HG02759 (cell line): ENCODE data around the gene DNAJB6.

Experiments used
- ATAC-seq: cut with Tn5 transposase; IDR thresholded peaks from one replicate; pipeline ENCODE4 v1.9.1; 2021; ENCODE audit warnings: mild to moderate bottlenecking, moderate library complexity; ENCODE audit not compliant: unreplicated experiment

DNAJB6 gene

DNA sequence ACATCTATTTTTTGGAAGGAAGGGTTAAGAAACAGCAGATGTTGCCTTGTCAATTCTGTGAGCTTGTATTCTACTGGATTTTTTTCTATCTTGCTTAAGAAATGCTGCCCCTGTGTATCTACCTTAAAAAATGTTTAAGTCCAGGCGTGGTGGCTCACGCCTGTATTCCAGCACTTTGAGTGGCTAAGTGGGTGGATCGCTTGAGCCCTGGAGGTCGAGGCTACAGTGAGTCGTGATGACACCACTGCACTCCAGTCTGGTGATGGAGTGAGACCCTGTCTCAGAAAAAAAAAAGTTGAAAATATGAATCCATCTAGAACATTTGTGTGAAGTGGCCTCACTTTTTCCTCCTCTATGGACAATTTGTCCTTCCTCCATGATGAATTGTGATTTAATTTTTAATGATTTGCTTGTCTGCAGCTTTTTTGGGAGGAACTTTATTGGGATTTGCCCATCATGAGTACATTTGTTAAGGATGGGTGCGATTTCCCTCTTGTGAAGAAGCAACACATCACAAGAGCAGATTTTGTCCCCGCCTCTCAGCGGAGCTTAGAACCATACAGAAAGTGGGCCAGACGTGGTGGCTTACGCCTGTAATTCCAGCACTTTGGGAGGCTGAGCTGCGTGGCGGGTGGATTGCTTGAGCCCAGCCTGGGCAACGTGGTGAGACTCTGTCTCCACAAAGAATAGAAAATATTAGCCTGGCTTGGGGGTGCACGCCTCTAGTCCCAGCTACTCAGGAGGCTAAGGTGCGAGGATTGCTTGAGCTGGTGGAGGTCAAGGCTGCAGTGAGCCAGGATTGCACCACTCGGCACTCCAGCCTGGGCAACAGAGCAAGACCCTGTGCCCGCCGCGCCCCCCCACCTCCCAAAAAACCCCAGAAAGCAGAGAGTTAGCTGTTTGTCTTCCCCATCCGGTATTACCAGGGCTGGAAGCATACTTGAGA is 57.7 kb downstream of the DNAJB6 start:
- ATAC-seq = no peak

DNA sequence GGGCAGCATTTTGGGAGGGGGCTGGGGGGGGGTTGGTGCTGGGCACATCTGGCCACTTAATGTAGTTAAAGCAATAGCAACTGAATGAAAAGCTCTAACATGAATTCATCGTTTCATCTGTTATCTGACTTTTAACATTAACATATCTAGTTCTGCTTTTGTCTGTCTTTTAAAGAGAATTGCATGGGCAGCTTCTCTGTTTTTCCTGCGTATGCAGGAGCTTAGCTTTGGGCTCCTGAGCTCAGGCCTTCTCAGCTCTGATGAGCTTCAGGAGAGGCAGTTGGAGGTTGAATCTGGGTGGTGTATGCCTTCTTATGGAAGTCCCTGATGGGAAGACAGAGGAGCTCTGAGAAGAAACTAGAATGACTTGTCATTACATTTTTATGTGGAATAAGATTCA is 58.4 kb downstream of the DNAJB6 start:
- no peak for ATAC-seq

DNA sequence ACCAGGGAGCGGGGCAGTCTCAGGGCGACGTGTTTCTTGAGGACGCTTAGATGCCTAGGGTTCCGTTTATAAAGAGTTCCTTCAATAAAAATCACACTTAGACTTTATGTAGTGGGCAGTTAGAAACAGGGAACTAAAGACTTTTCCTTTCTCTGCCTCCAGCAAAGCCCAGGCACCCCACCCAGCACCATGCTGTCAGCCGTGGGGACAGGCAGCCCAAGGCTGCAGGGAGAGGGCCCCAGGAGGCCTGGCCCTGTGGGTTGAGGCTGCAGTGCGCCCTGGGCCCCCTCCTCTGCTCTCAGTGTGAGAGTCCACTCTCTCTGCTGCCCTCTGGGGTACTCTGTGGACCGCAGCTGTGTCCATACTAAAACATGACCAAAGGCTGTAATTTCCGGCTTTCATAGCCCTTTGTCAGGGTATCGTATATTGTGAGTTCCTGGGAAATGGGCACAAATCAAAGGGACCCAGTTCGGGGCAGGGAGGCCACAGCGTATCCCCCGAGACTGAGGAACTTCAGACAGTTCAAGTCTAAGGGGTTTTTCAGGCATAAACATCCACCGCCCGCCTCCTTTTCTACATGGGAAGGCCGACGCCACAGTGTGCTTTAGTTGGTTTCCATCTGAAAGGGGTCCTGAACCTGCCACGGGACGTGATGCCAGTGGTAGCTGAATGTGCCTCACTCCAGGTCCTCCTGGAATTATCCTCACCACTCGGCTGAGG is 59.7 kb downstream of the DNAJB6 start:
- ATAC-seq = no peak

DNA sequence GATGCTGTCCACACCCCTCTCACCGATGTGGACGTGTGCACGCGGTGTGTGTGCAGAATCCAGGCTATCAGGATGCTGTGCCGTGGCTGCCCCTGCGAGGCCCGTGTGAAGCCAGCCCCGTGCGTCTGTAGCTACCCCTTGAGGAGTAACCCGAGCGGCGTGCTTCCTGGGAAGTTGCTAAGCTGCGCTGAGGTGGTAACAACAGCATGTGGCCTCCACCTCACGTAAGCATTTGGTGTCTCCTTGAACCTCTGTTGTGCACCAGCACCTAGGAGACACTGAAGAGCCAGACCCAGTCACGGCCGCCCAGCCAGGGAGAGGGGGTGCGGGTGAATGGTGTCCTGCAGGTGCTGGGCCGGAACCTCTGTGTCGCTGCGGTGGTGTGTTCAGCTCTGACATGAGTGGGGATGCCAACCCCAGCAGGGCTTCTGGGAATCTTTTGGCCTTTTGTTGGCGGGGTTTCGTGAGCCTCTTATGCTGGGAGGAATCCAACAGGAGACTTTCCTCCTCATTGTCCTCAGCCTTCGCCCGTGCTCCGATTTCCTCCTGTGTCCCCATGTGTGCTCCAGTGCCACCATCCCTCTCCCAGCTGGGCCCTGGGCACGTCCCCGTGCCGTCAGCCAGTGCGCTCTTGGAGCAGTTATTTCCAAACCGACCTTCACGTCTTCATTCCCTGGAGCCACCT is 60.4 kb downstream of the DNAJB6 start:
- ATAC-seq = no peak

DNA sequence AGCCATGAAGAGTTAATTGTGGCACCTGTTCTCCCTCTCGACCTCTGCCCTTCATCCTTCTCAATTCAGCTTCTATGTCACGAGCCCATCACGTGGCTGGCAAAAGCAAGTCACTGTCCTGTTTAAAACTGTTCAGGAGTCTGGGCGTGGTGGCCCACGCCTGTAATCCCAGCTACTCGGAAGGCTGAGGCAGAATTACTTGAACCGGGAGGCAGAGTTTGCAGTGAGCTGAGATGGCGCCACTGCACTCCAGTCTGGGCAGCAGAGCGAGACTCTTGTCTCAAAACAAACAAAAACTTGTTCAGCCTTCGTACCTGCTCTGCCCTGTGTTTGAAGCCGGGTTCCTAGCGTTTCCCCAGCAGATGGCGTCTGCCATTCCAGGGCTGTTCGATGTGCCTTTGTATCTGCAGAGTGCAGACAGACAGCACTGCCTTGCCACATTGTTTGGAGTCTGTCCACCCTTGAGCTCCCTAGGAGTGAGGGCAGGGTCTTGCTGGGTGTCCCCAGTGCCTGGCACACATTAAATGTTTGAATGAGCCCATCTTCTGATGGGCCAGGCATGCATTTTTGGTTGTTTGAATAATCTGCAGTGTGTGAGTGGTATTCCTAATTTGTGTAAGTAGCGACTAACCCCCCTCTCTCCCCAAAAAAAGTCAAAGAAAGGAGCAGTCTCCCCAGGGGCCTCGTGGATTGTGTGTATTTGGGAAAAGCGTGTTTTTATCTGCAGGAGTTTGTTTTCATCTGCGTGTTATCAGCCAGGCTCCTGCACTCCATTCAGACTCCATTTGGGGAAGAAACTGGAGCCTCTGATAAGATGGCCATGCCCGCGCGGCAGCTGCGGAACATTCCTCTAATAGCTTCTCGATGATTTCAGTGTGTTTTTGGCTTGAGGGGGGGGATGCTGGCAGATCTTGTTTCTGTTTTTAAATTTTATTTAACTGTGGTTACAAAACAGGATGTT is 61.2 kb downstream of the DNAJB6 start:
- no peak for ATAC-seq

DNA sequence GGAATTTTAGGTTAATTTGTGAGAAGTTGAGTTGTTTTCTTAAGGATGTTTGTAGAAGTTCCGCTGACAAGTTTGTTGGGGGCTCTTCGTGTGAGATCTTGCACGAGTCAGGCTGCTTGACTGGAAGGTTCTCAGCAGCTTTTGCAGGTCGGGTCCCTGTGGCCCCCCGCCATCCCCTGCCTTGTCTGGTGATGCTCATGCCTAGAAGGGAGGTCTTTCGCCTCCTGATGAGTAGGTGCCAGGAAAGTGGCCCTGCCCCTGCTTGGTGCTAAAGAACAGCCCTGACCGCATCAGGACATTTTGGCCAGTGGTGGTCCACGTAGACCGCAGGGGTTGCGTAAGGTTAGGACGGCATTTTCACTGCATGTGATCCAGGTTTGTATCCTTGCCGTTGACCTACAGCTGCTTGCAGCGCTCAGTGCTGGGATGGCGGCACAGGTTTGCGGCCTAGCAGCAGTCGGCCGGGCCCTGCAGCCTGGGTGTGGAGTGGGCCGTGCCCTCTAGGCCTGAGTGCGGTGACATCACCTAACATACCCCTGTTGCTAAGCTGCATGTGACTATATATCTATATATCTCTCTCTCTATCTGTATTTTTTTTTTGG is 62.4 kb downstream of the DNAJB6 start:
- ATAC-seq = no peak

DNA sequence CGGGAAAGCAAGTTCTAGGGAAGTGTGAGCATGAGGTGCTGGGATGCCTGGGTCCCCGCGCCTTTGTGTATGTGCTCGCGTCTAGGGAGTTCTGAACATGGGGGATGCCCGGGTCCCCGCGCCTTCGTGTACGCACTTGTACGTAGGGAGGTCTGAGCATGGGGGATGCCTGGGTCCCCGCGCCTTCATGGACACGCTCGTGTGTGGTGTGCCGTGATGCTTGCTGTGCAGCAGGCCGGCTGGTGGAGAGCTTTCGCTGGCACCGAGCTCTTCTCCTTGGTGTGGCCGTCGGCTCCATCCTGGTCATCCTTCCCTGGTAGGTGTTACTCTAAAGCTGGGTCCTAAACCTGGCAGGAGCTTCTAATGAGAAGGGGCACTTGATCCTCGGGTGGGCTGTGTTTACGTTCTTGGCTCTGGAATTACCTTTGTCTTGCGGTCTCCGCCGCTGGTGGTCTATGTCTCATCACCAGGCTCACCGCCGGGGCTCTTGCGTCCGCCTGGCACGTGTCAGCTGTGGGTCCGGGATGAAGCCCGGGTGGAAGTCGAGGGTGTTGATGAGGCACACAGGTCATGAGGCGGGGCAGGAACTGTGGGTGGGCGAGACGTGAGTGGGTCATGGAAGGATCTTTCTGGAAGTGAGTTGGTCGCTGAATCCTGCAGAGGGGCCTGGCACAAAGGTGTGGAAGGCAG is 63.5 kb downstream of the DNAJB6 start:
- ATAC-seq = no peak

DNA sequence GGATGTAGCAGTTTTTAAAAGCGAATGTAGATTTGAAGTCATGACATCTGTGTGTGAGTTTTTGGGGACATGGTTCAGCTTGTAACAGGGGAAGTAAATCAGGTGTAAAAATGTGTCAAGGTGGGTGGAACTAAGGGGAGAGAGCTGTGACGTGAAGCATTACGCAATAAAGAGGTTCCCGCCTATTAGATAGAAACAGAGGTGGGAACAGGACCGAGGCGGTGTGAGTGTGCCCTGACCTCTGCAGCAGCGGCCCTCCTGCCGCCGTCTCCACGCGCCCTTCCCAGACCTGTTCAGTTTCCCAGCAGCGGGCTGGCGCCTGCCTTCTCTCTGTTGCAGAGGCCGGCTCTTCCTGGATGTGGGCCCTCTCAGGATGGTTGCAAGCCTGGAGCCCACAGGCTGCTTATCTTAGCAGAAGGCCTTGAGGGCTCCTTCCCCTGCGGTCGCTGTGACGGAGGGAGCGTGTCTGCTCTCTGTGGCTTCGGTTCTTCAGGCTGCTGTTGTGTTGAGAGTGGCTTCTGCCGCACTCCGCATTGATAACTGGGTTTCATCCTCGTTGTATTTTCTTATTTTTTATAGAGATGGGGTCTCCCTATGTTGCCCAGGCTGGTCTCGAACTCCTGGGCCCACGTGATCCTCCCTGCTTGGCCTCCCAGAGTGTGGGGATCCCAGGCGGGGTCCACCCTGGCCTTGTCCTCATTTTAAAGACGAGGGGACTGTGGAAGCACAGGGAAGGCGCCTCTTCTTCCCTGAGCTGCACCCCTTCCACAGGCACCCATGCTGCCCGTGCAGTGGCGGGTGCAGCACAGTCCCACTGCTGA is 65.0 kb downstream of the DNAJB6 start:
- ATAC-seq = no peak

DNA sequence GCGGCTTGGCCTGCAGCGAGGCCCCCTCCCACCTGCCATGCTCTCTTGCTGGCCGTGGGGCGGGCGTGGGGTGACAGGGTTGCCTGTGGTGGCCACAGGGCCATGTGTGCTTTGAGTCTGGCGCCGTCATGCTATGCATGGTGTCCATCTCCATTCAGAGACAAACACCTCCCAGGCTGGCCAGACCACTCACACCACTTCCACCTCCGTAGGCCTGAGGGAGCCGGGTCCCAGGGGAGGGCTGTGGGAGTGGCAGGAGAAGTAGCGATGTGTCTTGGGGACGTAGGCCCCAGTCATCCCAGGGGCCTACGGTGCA is 65.5 kb downstream of the DNAJB6 start:
- ATAC-seq = no peak

DNA sequence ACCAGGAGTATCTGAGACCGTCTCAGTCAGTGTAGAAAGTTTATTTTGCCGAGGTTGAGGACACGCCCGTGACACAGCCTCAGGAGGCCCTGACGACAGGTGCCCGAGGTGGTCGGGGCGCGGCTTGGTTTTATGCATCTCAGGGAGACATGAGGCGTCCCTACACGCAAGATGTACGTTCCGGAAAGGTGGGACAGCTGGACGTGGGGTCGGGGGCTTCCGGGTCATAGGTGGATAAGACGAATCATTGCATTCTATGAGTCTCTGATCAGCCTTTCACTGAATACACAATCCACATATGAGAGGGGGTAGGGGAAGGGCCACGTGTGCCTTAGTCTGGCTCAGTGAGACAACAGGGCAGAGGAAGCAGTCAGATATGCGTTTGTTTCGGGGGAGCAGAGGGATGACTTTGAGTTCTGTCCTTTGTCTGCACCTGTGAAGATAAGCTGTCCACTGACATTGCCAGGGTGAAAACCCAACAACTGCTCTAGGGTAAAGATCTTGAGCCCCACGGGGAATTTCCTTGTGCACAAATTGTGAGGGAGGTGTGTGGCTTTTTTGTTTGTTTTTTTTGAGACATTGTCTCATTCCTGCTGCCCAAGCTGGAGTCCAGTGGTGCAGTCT is 66.2 kb downstream of the DNAJB6 start:
- ATAC-seq = no peak

DNA sequence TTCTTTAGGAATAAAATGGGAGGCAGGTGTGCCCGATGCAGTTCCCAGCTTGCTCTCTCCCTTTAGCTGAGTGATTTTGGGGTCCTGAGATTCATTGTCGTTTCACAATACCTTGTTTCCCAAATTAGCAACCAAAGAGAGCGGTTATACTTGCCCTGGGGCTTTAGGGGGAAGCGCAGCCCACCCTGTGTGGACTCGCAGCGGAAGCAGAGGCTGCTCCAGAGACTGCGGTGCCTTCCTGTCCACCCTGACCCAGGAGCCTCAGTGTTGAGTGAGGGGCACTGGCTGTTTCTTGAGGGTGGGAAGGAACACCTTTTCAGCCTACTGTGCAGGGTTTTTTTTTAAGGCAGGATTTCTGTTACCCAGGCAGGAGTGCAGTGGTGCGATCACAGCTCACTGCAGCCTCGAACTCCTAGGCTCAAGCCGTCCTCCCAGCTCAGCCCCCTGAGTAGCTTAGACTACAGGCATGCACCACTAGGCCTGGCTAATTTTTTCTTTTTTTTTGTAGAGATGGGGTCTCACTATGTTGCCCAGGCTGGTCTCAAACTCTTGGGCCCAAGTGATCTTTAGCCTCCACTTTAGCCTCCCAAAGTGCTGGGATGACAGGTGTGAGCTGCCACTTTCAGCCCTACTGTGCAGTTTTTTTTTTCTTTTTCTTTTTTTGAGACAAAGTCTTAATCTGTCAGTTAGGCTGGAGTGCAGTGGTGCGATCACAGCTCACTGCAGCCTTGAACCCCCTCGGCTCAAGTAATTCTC is 67.0 kb downstream of the DNAJB6 start:
- no peak for ATAC-seq

DNA sequence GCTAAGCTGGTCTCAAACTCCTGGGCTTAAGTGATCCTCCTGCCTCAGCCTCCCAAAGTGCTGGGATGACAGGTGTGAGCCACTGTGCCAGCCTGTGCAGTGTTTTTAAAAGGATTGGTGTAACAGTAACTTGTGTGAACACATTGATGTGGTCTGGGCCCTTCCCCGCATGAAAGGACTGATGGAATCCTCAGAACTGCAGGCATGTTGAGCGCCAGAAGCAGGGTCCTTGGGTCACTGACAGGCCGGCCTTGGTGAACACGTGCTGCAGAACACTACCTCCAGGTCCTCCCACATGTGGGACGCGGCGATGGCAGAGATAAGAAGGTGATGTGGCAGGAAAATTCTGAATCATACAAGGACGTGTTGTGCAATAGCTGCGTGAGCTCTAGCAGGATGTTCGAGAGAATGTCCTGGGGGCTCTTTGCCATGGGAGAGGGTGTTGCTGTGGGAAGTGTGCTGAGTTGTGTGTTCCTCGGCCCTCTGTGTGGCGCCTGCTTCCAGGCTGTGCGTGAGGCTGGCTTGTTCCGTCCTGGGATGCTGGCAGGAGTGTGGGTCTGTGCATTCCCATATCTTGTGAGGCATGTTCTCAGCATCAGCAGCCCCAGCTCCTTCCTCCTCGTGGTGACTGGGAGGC is 68.2 kb downstream of the DNAJB6 start:
- ATAC-seq = no peak

DNA sequence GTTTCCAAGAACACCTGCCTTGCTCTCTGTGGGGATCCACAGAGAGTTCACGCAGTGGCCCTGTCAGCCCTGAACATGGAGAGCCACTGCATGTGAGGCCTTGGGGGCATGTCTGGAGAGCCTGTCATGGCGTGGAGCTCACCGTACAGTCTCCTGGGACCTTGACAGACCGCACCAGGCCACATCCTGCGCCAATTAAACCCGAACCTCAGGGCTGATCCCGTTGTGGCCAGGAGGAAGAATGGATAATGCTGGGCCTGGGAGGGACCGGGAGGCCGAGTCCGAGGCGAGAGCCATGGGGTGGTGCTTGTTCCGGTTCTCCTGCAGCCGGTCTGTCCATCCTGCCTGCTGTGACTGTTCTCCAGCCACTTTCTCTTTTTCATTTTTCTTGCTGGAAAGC is 68.7 kb downstream of the DNAJB6 start:
- ATAC-seq = no peak

DNA sequence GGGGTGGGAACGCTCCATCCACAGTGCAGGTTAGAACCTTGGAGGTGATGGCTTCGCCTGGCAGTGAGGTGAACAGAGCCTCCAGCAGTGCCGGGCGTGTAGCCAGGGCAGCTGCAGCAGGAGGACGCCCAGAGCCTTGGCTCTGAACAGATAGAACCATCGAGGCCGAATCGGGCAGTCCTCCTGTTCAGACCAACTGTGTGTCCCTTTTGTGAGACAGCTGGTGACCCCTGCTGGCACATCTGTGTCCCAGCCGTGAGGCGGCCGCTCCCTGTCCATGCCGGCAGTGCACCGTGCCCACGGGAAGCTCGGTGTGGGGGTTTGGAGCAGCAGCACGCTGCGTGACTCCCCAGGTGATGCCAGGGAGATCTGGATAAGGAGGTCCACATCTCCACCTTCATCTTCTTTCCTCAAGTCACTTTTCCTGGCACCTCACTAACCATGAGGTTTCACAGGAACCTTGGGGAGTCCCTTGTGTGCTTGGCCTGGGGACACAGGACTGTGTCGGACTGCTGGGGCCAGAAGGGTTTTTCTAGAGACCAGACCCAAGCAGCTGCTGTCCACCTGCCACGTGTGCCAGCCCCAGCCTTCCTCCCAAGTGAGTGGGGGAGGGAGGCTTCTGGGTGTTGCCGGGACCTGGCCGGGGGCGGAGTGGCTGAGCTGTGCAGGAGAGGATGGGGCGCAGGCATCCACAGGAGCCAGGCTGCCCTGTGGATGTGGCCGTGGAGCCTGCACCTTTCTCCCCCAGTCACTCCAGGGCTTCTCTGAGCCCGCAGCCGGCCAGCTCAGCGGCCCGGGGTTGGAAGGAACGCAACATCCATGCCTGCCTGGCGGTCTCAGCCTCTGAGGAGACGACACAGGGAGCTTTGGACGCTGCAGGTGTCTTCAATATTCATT is 69.4 kb downstream of the DNAJB6 start:
- no peak for ATAC-seq

DNA sequence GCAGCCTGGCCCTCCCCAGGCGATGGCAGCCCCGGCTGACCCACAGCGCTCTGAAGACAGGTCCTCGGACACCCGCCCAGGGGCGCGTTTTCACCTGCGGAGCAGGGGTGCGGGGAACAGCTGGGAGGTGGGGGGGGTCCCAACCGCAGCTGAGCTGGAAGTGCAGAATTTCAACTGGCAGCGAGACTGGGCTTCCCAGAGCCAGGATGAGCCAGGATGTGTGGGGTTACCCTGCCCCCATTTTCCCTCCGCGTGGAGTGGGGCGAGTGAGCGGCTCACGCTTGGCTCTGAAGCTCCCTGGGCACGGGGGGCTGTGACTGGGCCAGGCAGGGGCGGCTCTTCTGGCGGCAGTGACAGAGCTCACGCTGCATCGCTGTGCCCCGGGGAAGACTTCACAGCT is 70.2 kb downstream of the DNAJB6 start:
- ATAC-seq = no peak
